Neural cell (in vitro differentiated cells): ENCODE data around the gene RNF225. TPM values are rescaled to one million over a fixed set of nuclear protein-coding genes. Genes with fewer than 3 reads are reported as not detected.

Experiments
- H2AFZ ChIP-seq: fragments of 200-600, 300-800 bp; sonication (generic), shearing (Covaris generic); 2 replicates; pipeline ENCODE4 v1.6.0; 2014; ENCODE audit warnings: low read depth, mild to moderate bottlenecking, antibody characterized with exemption, low read length, moderate library complexity
- H3F3A ChIP-seq: fragments of 200-600 bp; shearing (Covaris generic); 2 replicates; pipeline ENCODE4 v1.6.1; 2016; ENCODE audit warnings: mild to moderate bottlenecking, moderate library complexity, mixed read lengths, antibody characterized with exemption, low read length; ENCODE audit not compliant: insufficient read depth, poor library complexity, severe bottlenecking
- H3K27ac ChIP-seq: fragments of 200-600, 300-800 bp; sonication (generic), shearing (Covaris generic); 2 replicates; pipeline ENCODE4 v1.5.1; 2014; ENCODE audit warnings: mild to moderate bottlenecking, low read length, moderate library complexity
- H3K27me3 ChIP-seq: fragments of 300-800, 200-600 bp; sonication (generic), shearing (Covaris generic); 2 replicates; pipeline ENCODE4 v1.6.0; 2014; ENCODE audit warnings: mild to moderate bottlenecking, low read depth, low read length, moderate library complexity; ENCODE audit not compliant: insufficient read depth
- H3K36me3 ChIP-seq: fragments of 300-800, 200-600 bp; sonication (generic), shearing (Covaris generic); 2 replicates; pipeline ENCODE4 v1.5.1; 2014; ENCODE audit warnings: mild to moderate bottlenecking, antibody characterized with exemption, low read length, moderate library complexity; ENCODE audit not compliant: insufficient read depth
- H3K4me2 ChIP-seq: fragments of 300-800, 200-600 bp; sonication (generic), shearing (Covaris generic); 2 replicates; pipeline ENCODE4 v1.6.0; 2014; ENCODE audit warnings: mild to moderate bottlenecking, low read length
- H3K4me3 ChIP-seq: fragments of 300-800, 200-600 bp; sonication (generic), shearing (Covaris generic); 2 replicates; pipeline ENCODE4 v1.5.1; 2014; ENCODE audit warnings: mild to moderate bottlenecking, low read length, moderate library complexity
- H3K79me2 ChIP-seq: fragments of 200-600 bp; shearing (Covaris generic); replicated peaks from 2 replicates; pipeline ENCODE4 v1.6.0; 2014; ENCODE audit warnings: mild to moderate bottlenecking, low read length, moderate library complexity; ENCODE audit not compliant: insufficient read depth
- H3K9ac ChIP-seq: fragments of 300-800, 200-600 bp; sonication (generic), shearing (Covaris generic); 2 replicates; pipeline ENCODE4 v1.6.1; 2016; ENCODE audit warnings: mild to moderate bottlenecking, low read length, mixed read lengths
- H3K9me2 ChIP-seq: fragments of 200-600 bp; shearing (Covaris generic); 2 replicates; pipeline ENCODE4 v1.6.1; 2016; ENCODE audit warnings: mild to moderate bottlenecking, low read length, mixed read lengths; ENCODE audit not compliant: insufficient read depth
- H3K9me3 ChIP-seq: fragments of 200-600, 300-800 bp; sonication (generic), shearing (Covaris generic); 2 replicates; pipeline ENCODE4 v1.6.1; 2016; ENCODE audit warnings: mild to moderate bottlenecking, mixed run types, low read length, moderate library complexity, mixed read lengths
- H4K20me1 ChIP-seq: fragments of 200-600 bp; shearing (Covaris generic); 2 replicates; pipeline ENCODE4 v1.6.1; 2016; ENCODE audit warnings: mild to moderate bottlenecking, mixed run types; ENCODE audit not compliant: insufficient read depth
- CTCF ChIP-seq: fragments of 450-650 bp; IDR thresholded peaks from 2 replicates; pipeline ENCODE4 v1.5.1; 2014; ENCODE audit warnings: antibody characterized with exemption, mild to moderate bottlenecking, moderate library complexity; ENCODE audit not compliant: poor library complexity, severe bottlenecking
- EP300 ChIP-seq: fragments of 450-650 bp; conservative IDR thresholded peaks from 2 replicates; pipeline ENCODE4 v1.6.1; 2014; ENCODE audit warnings: antibody characterized with exemption, mild to moderate bottlenecking, moderate library complexity; ENCODE audit not compliant: poor library complexity, severe bottlenecking
- EZH2 ChIP-seq: fragments of 200-600, 300-800 bp; shearing (Covaris generic), sonication (generic); IDR thresholded peaks from 2 replicates; pipeline ENCODE4 v1.6.1; 2014; ENCODE audit warnings: antibody characterized with exemption, low read length, borderline replicate concordance, mild to moderate bottlenecking; ENCODE audit not compliant: insufficient read depth, poor library complexity, severe bottlenecking
- MXI1 ChIP-seq: fragments of 450-650 bp; conservative IDR thresholded peaks from 2 replicates; pipeline ENCODE4 v1.6.1; 2014; ENCODE audit warnings: antibody characterized with exemption, mild to moderate bottlenecking; ENCODE audit not compliant: poor library complexity, severe bottlenecking
- POLR2AphosphoS5 ChIP-seq: IDR thresholded peaks from 2 replicates; pipeline ENCODE4 v1.6.1; 2012
- RAD21 ChIP-seq: fragments of 450-650 bp; conservative IDR thresholded peaks from 2 replicates; pipeline ENCODE4 v1.6.1; 2014; ENCODE audit warnings: antibody characterized with exemption, mild to moderate bottlenecking, moderate library complexity
- REST ChIP-seq: IDR thresholded peaks from 2 replicates; pipeline ENCODE4 v1.6.1; 2012; ENCODE audit warnings: borderline replicate concordance
- SMC3 ChIP-seq: fragments of 450-650 bp; conservative IDR thresholded peaks from 2 replicates; pipeline ENCODE4 v1.6.1; 2014; ENCODE audit warnings: antibody characterized with exemption, mild to moderate bottlenecking, moderate library complexity; ENCODE audit not compliant: poor library complexity
- TAF1 ChIP-seq: IDR thresholded peaks from 2 replicates; pipeline ENCODE4 v1.6.1; 2012; ENCODE audit warnings: low read depth
- polyA plus RNA-seq: library from polyadenylated mRNA; depleted of rRNA; stranded (reverse); fragments of >200 nt; gene quantifications from 2 replicates; pipeline ENCODE4 v1.2.3, GENCODE V29; 2014

Gene RNF225
- polyA plus RNA-seq, 1 donor from 2014 or later = not detected

DNA sequence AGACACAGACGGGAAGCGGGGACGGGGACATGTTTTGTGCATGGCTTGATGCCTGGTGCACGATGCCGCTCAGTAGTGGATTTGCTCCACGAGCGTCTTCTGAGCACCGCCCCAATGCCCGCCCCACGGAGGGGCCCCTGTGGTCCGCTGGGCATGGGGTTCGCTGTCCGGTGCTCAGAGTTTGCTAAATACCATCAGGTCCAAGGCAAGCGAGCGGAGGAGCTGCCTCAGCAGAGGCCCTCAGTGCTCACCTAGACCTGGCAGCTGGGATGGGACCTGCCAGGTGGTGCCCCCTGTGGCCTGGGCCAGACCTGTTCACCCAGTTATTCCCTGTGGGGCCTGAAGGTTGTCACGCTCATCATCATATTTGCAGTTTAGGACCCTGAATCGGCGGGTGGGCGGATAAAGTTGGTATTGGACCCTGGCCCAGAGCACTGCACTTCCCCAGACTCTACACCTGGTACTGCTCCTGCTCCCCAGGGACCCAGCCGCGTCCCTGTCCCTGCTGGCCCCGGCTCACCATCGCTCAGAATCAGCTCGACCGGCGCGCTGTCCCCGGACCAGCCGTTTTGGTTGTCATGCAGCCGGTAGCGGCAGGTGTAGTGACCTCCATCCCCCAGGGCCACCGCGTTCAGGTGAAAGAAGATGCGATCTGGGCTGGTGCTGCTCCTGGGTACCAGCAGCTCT is 44.4 kb upstream of the RNF225 start:
- Histone ChIP-seq H3K9ac (no peak overlapping the region), H3K79me2 (peaks cover 5% of the 10 kb centered on the region), H3K27ac (no peak overlapping the region), H3K4me3 (no peak overlapping the region), H3K9me2 (no peaks in the 10 kb centered on the region), H3K9me3 (no peaks in the 10 kb centered on the region), H2AFZ (no peak overlapping the region), H3F3A (no peaks in the 10 kb centered on the region), H3K36me3 (no peaks in the 10 kb centered on the region), H3K4me2 (no peak overlapping the region), H4K20me1 (no peaks in the 10 kb centered on the region), H3K27me3 (no peaks in the 10 kb centered on the region)
- no peak for TF ChIP-seq TAF1
- TF ChIP-seq SMC3 = no peak
- TF ChIP-seq RAD21 = no peak

DNA sequence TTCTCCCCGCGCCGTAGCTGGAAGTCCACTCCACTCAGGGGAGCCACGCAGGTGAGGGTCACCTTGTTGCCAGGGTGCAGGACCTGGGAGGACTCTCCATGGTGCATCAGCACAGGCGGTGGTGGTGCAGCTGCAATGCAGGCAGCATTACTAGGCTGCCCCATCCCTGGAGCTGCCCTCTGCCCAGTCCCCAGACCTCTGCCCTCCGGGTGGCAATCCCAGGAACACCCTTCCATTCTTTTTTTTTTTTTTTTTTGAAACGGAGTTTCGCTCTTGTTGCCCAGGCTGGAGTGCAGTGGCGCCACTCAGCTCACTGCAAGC is 43.9 kb upstream of the RNF225 start:
- no peak overlapping the region for H3K27ac ChIP-seq
- H3K27me3 ChIP-seq = no peaks in the 10 kb centered on the region
- H3K36me3 ChIP-seq = no peaks in the 10 kb centered on the region
- H3K9ac ChIP-seq = no peak overlapping the region
- H4K20me1 ChIP-seq = no peaks in the 10 kb centered on the region
- no peak for TF ChIP-seq SMC3
- TF ChIP-seq EP300 = no peak
- no peak for TF ChIP-seq CTCF
- no peak for TF ChIP-seq EZH2
- TF ChIP-seq TAF1 = no peak
- no peak for TF ChIP-seq REST
- no peak for TF ChIP-seq POLR2AphosphoS5
- TF ChIP-seq MXI1 = no peak
- no peak for TF ChIP-seq RAD21
- no peaks in the 10 kb centered on the region for H3K9me2 ChIP-seq
- no peaks in the 10 kb centered on the region for H3K9me3 ChIP-seq
- H3K79me2 ChIP-seq = peaks cover 5% of the 10 kb centered on the region
- H2AFZ ChIP-seq = no peak overlapping the region
- no peak overlapping the region for H3K4me3 ChIP-seq
- H3K4me2 ChIP-seq = no peak overlapping the region
- H3F3A ChIP-seq = no peaks in the 10 kb centered on the region
